ENCODE data around the gene CHURC1. TPM values are rescaled to one million over a fixed set of nuclear protein-coding genes. Genes with fewer than 3 reads are reported as not detected.

Gene CHURC1
- total RNA-seq, 2 experiments from 2014 or later = 50.1 to 54.0 TPM

DNA sequence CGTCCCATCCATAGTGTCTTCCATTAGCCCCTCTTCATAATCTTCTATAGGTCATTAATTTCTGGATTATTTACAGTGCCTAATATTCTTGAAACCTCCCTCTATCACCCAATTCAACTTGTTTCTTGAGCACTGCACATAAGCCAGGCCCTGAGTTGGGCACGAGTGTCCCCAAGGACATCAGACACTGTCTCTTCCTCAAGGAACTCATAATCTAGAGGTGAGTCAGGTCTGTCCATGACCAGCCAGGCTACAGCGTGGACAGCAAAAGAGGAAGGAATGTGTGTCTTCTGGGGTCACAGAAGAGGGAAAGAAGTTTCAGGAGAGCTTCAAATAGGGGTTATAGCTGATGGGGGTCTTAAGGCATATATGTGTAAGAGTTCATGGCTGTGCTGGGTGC is 47.1 kb upstream of the CHURC1 start:
- ChIA-PET CTCF (no interaction called here), POLR2A (no interaction called here)
- H3K4me3 Mint-ChIP-seq = no peak overlapping the region
- no peaks in the 10 kb centered on the region for H3K4me1 Mint-ChIP-seq (ENCODE audit: low read depth)
- DNase-seq = no peak
- intact Hi-C loops (cut with DNase I, micrococcal nuclease) = no loop called here
- no peak overlapping the region for H3K27ac Mint-ChIP-seq
- no peaks in the 10 kb centered on the region for H3K9me3 Mint-ChIP-seq
- peaks cover 44% of the 10 kb centered on the region for H3K27me3 Mint-ChIP-seq
- no peaks in the 10 kb centered on the region for H3K9me3 ChIP-seq (ENCODE audit: control insufficient read depth in 1 of 2, insufficient read depth in 1 of 2, low read length in 2 of 2)
- ATAC-seq (ENCODE audit: poor library complexity) = no peak
- peaks cover 0 to 10% of the 10 kb centered on the region in 2 experiments for H3K27me3 ChIP-seq (ENCODE audit: control insufficient read depth in 1 of 2, insufficient read depth in 2 of 2, low read length in 2 of 2)
- no peaks in the 10 kb centered on the region for H3K36me3 Mint-ChIP-seq (ENCODE audit: low read depth)
- TF ChIP-seq, protein P1, sequence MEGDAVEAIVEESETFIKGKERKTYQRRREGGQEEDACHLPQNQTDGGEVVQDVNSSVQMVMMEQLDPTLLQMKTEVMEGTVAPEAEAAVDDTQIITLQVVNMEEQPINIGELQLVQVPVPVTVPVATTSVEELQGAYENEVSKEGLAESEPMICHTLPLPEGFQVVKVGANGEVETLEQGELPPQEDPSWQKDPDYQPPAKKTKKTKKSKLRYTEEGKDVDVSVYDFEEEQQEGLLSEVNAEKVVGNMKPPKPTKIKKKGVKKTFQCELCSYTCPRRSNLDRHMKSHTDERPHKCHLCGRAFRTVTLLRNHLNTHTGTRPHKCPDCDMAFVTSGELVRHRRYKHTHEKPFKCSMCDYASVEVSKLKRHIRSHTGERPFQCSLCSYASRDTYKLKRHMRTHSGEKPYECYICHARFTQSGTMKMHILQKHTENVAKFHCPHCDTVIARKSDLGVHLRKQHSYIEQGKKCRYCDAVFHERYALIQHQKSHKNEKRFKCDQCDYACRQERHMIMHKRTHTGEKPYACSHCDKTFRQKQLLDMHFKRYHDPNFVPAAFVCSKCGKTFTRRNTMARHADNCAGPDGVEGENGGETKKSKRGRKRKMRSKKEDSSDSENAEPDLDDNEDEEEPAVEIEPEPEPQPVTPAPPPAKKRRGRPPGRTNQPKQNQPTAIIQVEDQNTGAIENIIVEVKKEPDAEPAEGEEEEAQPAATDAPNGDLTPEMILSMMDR (IDR thresholded peaks at IDR 0.05) = no peak
- H3K36me3 ChIP-seq (ENCODE audit: insufficient read depth, low read length) = no peaks in the 10 kb centered on the region
- H3K27ac ChIP-seq (ENCODE audit: low read depth in 1 of 2, low read length in 2 of 2) = no peak overlapping the region
- H3K4me1 ChIP-seq (ENCODE audit: insufficient read depth, low read length) = no peaks in the 10 kb centered on the region
- no peak overlapping the region for H3K4me3 ChIP-seq (ENCODE audit: low read length)

DNA sequence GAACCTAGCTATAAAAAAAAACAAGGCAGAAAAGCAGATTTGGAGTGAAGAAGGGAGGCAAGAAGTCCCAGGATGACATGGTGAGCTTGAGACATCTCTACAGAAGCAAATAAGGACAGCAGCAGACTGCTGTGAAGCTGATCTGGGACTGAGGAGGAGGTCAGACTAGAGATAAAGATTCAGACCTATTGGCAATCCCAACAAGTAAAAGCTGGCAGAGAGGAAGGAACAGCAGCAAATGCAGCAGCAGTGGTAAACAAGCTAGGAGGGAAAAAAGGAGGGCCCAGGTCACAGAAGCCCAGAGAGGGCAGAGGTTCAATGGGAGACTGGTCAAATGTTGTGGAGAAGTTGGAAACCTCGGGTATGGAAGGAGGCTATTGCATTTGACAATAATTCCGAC is 45.9 kb upstream of the CHURC1 start:
- Histone ChIP-seq H3K27ac (ENCODE audit: low read depth in 1 of 2, low read length in 2 of 2) (no peak overlapping the region), H3K4me1 (ENCODE audit: insufficient read depth, low read length) (no peaks in the 10 kb centered on the region), H3K36me3 (ENCODE audit: insufficient read depth, low read length) (no peaks in the 10 kb centered on the region), H3K4me3 (ENCODE audit: low read length) (no peak overlapping the region), H3K9me3 (ENCODE audit: control insufficient read depth in 1 of 2, insufficient read depth in 1 of 2, low read length in 2 of 2) (no peaks in the 10 kb centered on the region), H3K27me3 (ENCODE audit: control insufficient read depth in 1 of 2, insufficient read depth in 2 of 2, low read length in 2 of 2) (peaks cover 0 to 10% of the 10 kb centered on the region in 2 experiments)
- no peak overlapping the region for H3K27ac Mint-ChIP-seq
- no peak overlapping the region for H3K4me3 Mint-ChIP-seq
- POLR2A ChIA-PET = no interaction called here
- ATAC-seq (ENCODE audit: poor library complexity) (no peak), DNase-seq (no peak)
- TF ChIP-seq, protein P1 (IDR thresholded peaks at IDR 0.05) = no peak
- no peaks in the 10 kb centered on the region for H3K4me1 Mint-ChIP-seq (ENCODE audit: low read depth)
- peaks cover 49% of the 10 kb centered on the region for H3K27me3 Mint-ChIP-seq
- CTCF ChIA-PET = interaction anchor here (0.7 to 1.2 kb wide), 2 partner anchors 24 to 511 kb away, joined by 3 to 7 read pairs; no protein-coding TSS in a partner anchor
- no peaks in the 10 kb centered on the region for H3K36me3 Mint-ChIP-seq (ENCODE audit: low read depth)
- H3K9me3 Mint-ChIP-seq = no peaks in the 10 kb centered on the region
- intact Hi-C loops (cut with DNase I, micrococcal nuclease) = no loop called here

DNA sequence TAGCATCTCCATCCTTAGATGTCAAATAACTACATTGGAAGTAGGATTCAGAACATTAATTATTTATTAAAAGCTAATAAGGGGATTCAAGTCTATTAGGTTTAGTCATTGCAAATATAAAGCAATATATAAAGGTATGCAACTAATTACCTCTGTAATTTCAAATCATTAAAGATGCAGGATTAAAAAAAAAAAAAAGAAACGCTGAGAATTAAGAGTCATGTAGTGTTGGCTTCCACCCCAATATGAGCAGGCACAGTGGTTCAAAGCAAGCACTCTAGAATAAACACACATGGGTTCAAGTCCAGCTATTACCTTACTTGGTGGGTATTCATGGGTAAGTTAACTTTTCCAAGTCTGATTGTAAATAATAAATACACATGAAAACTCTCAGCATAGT is 45.4 kb upstream of the CHURC1 start:
- H3K27me3 Mint-ChIP-seq = peaks cover 49% of the 10 kb centered on the region
- H3K27ac Mint-ChIP-seq = no peak overlapping the region
- no peaks in the 10 kb centered on the region for H3K9me3 Mint-ChIP-seq
- Histone ChIP-seq H3K9me3 (ENCODE audit: control insufficient read depth in 1 of 2, insufficient read depth in 1 of 2, low read length in 2 of 2) (no peaks in the 10 kb centered on the region), H3K36me3 (ENCODE audit: insufficient read depth, low read length) (no peaks in the 10 kb centered on the region), H3K27me3 (ENCODE audit: control insufficient read depth in 1 of 2, insufficient read depth in 2 of 2, low read length in 2 of 2) (peaks cover 0 to 10% of the 10 kb centered on the region in 2 experiments), H3K4me3 (ENCODE audit: low read length) (no peak overlapping the region), H3K27ac (ENCODE audit: low read depth in 1 of 2, low read length in 2 of 2) (no peak overlapping the region), H3K4me1 (ENCODE audit: insufficient read depth, low read length) (no peaks in the 10 kb centered on the region)
- CTCF ChIA-PET = interaction anchor here (1.2 kb wide), 1 partner anchor 23 kb away, joined by 7 read pairs; no protein-coding TSS in a partner anchor
- TF ChIP-seq, protein P1 (IDR thresholded peaks at IDR 0.05) = no peak
- intact Hi-C loops (cut with DNase I, micrococcal nuclease) = no loop called here
- no peak overlapping the region for H3K4me3 Mint-ChIP-seq
- no peaks in the 10 kb centered on the region for H3K36me3 Mint-ChIP-seq (ENCODE audit: low read depth)
- H3K4me1 Mint-ChIP-seq (ENCODE audit: low read depth) = no peaks in the 10 kb centered on the region
- ATAC-seq (ENCODE audit: poor library complexity) = no peak
- POLR2A ChIA-PET = interaction anchor here (0.8 kb wide), 1 partner anchor 11 kb away, joined by 3 read pairs; the partner anchor contains the start of gene SPTB
- DNase-seq = no peak

Data from CD4-positive, alpha-beta T cell (primary cell).